ENCODE data around the gene PRKAR1A. TPM values are rescaled to one million over a fixed set of nuclear protein-coding genes. Genes with fewer than 3 reads are reported as not detected.

The PRKAR1A gene
- total and polyA plus RNA-seq, 7 donors: 53.6 to 268 (median 206) TPM

DNA sequence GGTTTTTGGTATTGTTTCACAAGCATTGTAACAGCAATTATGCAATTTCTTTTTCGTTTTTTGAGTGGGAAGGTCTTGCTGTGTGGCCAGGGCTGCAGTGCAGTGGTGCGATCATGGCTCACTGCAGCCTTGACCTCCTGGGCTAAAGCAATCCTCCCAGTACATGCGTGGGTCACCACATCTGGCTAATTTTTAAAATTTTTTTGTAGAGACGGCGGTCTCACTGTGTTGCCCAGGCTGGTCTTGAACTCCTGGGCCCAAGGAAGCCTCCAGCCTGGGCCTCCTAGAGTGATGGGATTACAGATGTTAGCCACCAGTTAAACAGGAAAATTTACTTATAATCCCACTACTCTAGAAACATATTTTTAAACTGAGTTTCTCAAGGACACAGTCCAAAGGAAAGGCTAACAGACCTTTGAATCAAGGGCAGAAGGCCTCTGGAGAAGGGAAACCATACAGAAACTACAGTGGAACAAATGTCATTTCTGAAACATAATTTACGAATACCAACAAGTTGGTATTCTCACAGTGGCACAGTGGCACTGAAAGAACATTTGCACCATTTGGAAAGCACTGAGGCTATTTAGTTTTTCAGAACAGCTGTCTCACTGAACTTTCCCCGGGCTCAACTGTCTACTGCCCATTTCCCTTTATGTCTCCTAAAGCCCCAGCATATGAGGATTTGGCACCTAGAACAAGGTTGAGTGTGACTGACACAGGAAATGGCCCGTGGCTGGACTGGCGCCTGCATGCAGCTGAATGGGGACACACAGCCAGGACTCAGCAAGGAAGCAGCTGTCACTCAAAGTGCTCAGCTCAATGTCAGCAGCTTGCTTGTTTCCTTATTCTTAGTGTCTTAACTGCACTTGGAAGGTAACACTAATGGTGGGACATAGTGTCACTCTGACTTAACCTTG, 2.8 kb upstream of the PRKAR1A start:
- 51 to 62% methylated on average over 9 of the region's 9 CpGs for WGBS, 2 donors
- Histone ChIP-seq H3K27me3 (no peaks in the 10 kb centered on the region), H3K9me3 (no peaks in the 10 kb centered on the region), H3K36me3 (no peaks in the 10 kb centered on the region), H3K4me1 (peaks cover 0 to 16% (median 13%) of the 10 kb centered on the region in 4 donors), H3K4me3 (no peak overlapping the region), H3K27ac (no peak overlapping the region)
- TF ChIP-seq POLR2A (IDR thresholded peaks at IDR 0.05) (no peak), POLR2AphosphoS5 (IDR thresholded peaks at IDR 0.05) (no peak), EP300 (IDR thresholded peaks at IDR 0.05) (no peak)
- TF ChIP-seq, protein P1, sequence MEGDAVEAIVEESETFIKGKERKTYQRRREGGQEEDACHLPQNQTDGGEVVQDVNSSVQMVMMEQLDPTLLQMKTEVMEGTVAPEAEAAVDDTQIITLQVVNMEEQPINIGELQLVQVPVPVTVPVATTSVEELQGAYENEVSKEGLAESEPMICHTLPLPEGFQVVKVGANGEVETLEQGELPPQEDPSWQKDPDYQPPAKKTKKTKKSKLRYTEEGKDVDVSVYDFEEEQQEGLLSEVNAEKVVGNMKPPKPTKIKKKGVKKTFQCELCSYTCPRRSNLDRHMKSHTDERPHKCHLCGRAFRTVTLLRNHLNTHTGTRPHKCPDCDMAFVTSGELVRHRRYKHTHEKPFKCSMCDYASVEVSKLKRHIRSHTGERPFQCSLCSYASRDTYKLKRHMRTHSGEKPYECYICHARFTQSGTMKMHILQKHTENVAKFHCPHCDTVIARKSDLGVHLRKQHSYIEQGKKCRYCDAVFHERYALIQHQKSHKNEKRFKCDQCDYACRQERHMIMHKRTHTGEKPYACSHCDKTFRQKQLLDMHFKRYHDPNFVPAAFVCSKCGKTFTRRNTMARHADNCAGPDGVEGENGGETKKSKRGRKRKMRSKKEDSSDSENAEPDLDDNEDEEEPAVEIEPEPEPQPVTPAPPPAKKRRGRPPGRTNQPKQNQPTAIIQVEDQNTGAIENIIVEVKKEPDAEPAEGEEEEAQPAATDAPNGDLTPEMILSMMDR (IDR thresholded peaks at IDR 0.05): no peak
- peak; percentile 74 for DNase-seq
- intact Hi-C loops (cut with DNase I): loop anchor here (5.0 kb wide), 3 partner anchors 52 to 472 kb away; partner anchors contain the start of genes AMZ2, KPNA2 and WIPI1

DNA sequence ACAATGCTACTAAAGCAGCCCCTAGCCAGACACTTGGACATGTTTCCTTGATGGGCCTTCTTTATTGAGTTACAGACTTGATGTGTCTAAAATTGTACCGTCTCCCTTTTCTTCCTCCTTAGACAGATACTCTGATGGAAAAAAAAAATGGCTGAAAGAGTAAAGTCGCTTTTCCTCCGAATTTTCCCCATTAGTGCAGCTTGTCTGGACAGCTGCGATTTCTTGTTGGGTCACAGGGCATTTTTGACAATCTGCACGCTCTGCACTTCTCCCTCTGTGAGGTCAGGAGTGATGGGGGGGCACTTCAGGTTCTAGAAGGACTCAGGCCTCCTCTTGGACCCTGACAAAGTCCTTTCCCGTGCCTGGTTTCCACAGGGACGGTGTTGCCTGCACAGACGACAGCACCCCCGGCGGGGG, 968 bp upstream of the PRKAR1A start:
- Histone ChIP-seq H3K4me3 (peak overlapping the region; percentile 72 to 95 (median 88)), H3K9me3 (no peaks in the 10 kb centered on the region), H3K36me3 (peaks cover 0 to 7% (median 0%) of the 10 kb centered on the region in 4 donors), H3K27me3 (no peaks in the 10 kb centered on the region), H3K4me1 (peaks cover 0 to 32% (median 27%) of the 10 kb centered on the region in 4 donors), H3K27ac (peak overlapping the region; percentile 97 to 99 (median 98))
- intact Hi-C loops (cut with DNase I): loop anchor here (5.0 kb wide), 3 partner anchors 54 to 474 kb away; partner anchors contain the start of genes AMZ2, KPNA2 and WIPI1
- whole genome bisulfite sequencing, 2 donors: 3 to 11% methylated on average over 10 of the region's 10 CpGs
- no peak for DNase-seq
- TF ChIP-seq POLR2AphosphoS5 (IDR thresholded peaks at IDR 0.05): no peak
- TF ChIP-seq, protein P1 (IDR thresholded peaks at IDR 0.05): no peak
- TF ChIP-seq EP300 (IDR thresholded peaks at IDR 0.05): no peak
- TF ChIP-seq POLR2A (IDR thresholded peaks at IDR 0.05): no peak

DNA sequence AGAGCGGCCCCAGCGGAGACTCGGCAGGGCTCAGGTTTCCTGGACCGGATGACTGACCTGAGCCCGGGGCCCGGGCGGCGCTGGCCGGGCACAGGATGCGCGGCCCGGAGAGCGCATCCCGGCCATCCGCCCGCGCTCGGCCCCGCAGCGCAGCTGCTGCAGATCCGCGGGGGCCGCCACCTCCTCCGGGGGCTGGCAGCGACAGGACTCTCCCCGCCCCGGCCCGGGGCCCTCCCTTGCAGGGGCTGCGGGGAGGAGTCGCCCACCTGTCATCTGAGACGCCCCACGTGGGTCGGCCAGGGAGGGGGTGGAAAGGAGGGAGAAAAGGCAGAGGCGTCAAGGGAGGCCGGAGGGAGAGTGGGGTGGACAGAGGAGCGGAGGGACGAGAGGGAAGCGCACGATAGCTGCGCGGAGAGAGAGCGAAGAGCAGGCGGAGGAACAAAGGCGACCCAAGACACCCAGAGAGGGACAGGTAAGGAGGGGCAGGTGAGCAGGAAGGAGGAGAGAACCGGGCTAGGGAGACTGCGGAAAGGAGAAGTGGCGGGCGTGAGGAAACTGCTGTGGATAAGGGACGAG, 471 bp upstream of the PRKAR1A start:
- intact Hi-C loops (cut with DNase I): loop anchor here (5.0 kb wide), 3 partner anchors 54 to 474 kb away; partner anchors contain the start of genes AMZ2, KPNA2 and WIPI1

DNA sequence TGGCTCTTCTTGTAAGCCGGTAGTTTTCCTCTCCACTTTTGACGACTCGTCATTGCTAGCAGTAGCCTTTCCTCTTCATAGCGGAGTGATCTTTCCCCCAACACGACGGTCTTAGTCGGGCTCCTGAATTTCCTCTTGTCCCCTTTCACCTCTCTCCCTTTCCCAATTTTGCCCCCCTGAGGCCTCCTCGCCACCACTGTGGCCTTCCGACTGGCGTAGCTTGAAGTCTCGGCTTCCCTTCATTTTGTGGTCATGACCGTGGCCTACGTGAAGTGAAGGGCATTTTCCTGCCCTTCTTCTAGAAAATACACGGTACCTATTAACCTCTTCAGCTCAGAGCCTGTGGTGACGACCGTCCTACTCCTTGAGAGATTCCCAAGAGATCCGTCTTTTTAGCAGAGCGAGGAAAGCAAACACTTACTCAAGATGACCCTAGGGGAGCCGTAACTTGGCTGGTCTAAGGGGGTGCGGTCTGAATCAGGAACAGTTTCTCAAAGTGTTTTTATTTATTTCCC, 787 bp downstream of the PRKAR1A start:
- TF ChIP-seq POLR2A (IDR thresholded peaks at IDR 0.05): no peak
- no peak for TF ChIP-seq POLR2AphosphoS5 (IDR thresholded peaks at IDR 0.05)
- TF ChIP-seq, protein P1 (IDR thresholded peaks at IDR 0.05): no peak
- TF ChIP-seq EP300 (IDR thresholded peaks at IDR 0.05): no peak
- H3K27ac ChIP-seq: peak overlapping the region; percentile 97 to 99 (median 98)
- peaks cover 0 to 25% (median 5%) of the 10 kb centered on the region in 4 donors for H3K36me3 ChIP-seq
- intact Hi-C loops (cut with DNase I): loop anchor here (5.0 kb wide), 3 partner anchors 56 to 476 kb away; partner anchors contain the start of genes AMZ2, KPNA2 and WIPI1
- WGBS, 2 donors: 0% methylated on average over 20 of the region's 20 CpGs
- H3K27me3 ChIP-seq: no peaks in the 10 kb centered on the region
- H3K4me1 ChIP-seq: peaks cover 0 to 32% (median 27%) of the 10 kb centered on the region in 4 donors
- DNase-seq: peak; percentile 75
- no peaks in the 10 kb centered on the region for H3K9me3 ChIP-seq
- peak overlapping the region; percentile 72 to 95 (median 88) for H3K4me3 ChIP-seq

More for the DNA sequence above, 471 bp upstream of the PRKAR1A start:
- Histone ChIP-seq H3K36me3 (peaks cover 0 to 12% (median 0%) of the 10 kb centered on the region in 4 donors), H3K4me3 (peak overlapping the region; percentile 72 to 95 (median 88)), H3K27ac (peak overlapping the region; percentile 97 to 99 (median 98)), H3K9me3 (no peaks in the 10 kb centered on the region), H3K27me3 (no peaks in the 10 kb centered on the region), H3K4me1 (peaks cover 0 to 32% (median 27%) of the 10 kb centered on the region in 4 donors)
- WGBS, 2 donors: 0 to 1% methylated on average over 49 of the region's 49 CpGs
- DNase-seq: peak; percentile 93
- no peak for TF ChIP-seq POLR2A (IDR thresholded peaks at IDR 0.05)
- TF ChIP-seq POLR2AphosphoS5 (IDR thresholded peaks at IDR 0.05): peak in 1 of 4 donors; percentile 30
